GM18951 (cell line): ENCODE data around the gene PPP1R12C.
"Not testable (repeated sequence)": the region's sequence is repeated elsewhere in the genome, so short reads cannot be mapped to it uniquely, and the experiment has no call there.

Experiments
- POLR2A ChIP-seq: IDR thresholded peaks from 4 replicates; pipeline ENCODE4 v1.6.1; 2011; ENCODE audit warnings: mild to moderate bottlenecking; ENCODE audit not compliant: insufficient read length, insufficient read depth; ENCODE audit errors: extremely low read depth
- in situ Hi-C: fragments of 300-500 bp; cut with MboI; formaldehyde crosslinking; loops from one replicate; pipeline ENCODE4 v1.12.0; 2022; ENCODE audit warnings: low sequenced_read_pairs, mixed read lengths, inconsistent platforms; ENCODE audit not compliant: unreplicated experiment

Gene PPP1R12C

DNA sequence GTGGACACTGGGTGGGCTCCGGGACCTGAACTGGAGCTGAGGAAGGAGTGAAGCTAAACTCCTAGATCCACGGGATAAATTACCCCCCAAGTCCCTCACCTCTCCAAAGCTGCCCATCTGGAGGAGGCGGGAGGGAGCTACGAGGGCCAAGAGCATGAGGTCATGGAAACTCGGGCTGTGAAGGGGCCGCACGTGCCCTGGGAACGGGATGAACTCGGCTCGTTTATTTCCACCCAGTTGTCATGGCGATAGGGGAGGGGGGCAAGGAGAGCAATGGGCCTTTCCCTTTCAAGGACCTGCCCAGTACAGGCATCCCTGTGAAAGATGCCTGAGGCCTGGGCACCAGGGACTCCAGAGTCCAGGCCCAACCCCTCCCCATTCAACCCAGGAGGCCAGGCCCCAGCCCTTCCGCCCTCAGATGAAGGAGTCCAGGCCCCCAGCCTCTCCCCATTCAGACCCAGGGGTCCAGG, 3.8 kb downstream of the PPP1R12C start:
- no peak for TF ChIP-seq POLR2A

DNA sequence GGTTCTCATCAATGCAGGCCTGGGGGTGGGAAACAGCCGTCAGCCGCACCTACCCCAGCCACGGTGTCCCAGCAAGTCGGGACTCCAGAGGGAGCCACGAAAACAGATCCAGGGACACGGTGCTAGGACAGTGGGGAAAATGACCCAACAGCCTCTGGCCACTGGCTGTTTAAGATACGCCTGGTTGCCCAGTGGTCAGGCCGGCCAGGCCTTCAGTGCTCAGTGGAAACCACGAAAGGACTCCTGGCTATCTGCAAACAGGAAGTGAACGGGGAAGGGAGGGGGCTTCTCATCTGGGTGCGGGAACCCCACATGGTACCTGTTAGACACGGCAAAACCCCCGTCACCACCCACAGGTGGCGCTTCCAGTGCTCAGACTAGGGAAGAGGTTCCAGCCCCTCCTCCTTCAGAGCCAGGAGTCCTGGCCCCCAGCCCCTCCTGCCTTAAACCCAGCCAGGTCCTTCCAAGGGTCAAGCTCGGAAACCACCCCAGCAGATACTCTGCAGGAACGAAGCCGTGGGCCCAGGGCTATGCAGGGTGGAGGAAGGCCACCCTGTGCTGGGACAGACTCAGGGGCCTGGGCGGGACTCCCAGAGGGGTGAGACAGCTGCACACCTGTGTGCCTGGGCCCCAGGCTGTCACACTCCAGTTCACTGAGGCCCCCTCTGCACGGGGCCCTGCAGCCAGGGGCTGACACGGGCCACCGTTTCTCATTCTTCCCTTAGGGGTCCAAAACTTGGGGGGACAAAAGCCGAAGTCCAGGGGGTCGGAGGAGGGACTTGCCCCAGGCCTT, 4.5 kb downstream of the PPP1R12C start:
- TF ChIP-seq POLR2A = no peak
- in situ Hi-C loops = no loop called here

More for the DNA sequence above, 3.8 kb downstream of the PPP1R12C start:
- in situ Hi-C loops = no loop called here

DNA sequence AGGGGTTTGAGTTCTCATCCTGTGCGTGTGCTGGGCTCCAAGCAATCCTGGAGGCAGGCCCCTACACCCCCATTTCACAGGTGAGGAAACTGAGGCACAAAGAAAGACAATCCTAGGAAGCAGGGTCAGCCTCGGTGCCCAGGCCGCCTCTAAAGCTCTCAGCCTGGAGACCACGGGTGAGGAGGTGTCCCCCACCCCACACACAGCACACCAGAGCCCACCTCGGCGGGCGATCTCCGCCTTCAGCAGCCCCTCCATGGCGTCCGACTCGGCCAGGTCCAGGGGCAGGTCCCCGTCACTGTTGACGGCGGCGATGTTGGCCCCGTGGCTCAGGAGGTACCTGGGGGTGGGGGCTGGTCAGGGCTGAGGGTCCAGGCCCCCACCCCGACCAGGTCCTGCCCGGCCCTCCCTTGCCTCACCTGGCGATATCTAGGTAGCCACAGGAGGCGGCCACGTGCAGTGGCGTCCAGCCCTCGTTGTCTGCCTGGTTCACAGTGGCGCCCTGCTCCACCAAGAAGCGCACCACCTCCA, 5.1 kb downstream of the PPP1R12C start:
- in situ Hi-C loops = no loop called here
- no peak for TF ChIP-seq POLR2A

GRCh38 chr19:55111238-55111831, 6.1 kb downstream of the PPP1R12C start:
- in situ Hi-C loops = no loop called here
- TF ChIP-seq POLR2A = no peak

- no peak for TF ChIP-seq POLR2A
- in situ Hi-C loops = no loop called here
Measured at GRCh38 chr19:55109527-55110291, 7.7 kb downstream of the PPP1R12C start.

- in situ Hi-C loops = not testable (repeated sequence)
Measured at GRCh38 chr19:55107252-55107651, 10.2 kb downstream of the PPP1R12C start.

DNA sequence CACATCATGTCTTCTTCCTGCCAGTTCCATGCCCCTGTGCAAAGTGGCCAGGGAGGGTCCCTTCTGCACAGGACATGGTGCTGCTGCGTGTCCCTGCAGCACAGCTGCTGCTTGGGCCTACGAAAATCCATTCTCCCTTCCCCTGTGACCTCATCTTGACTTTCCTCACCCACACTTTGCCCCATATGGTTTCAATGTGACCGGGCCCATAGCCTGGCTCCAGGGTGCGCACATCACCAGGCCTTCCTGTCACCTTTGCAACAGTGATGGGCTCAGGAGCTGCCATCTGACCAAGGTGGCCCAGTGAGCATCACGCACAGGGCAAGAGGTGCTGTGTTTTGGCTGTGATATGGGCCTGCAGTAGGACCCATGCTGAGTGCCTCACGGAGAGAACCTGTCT, 10.8 kb downstream of the PPP1R12C start:
- in situ Hi-C loops = no loop called here
- TF ChIP-seq POLR2A = no peak

GRCh38 chr19:55105237-55105636, 12.2 kb downstream of the PPP1R12C start:
- in situ Hi-C loops = no loop called here
- TF ChIP-seq POLR2A = no peak

GRCh38 chr19:55103190-55103589, 14.2 kb downstream of the PPP1R12C start:
- in situ Hi-C loops = no loop called here
- TF ChIP-seq POLR2A = no peak

- in situ Hi-C loops = no loop called here
- TF ChIP-seq POLR2A = no peak
Measured at GRCh38 chr19:55101261-55101660, 16.2 kb downstream of the PPP1R12C start.

- in situ Hi-C loops = no loop called here
- TF ChIP-seq POLR2A = no peak
Measured at GRCh38 chr19:55099557-55100506, 17.6 kb downstream of the PPP1R12C start.

GRCh38 chr19:55098716-55099556, 18.5 kb downstream of the PPP1R12C start:
- TF ChIP-seq POLR2A = no peak
- in situ Hi-C loops = no loop called here
